OCI-LY3 (cell line): ENCODE results near the gene ANKRD11.
"Not testable (repeated sequence)": the region's sequence is repeated elsewhere in the genome, so short reads cannot be mapped to it uniquely, and the experiment has no call there.

ENCODE experiments used
- H2AFZ ChIP-seq: fragments of 200-600, 300-600 bp; shearing (Covaris generic); 2 replicates; pipeline ENCODE4 v1.6.0; 2014; ENCODE audit warnings: antibody characterized with exemption, low read depth, low read length
- H3K27ac ChIP-seq: fragments of 200-600, 300-600 bp; sonication (generic); 2 replicates; pipeline ENCODE4 v1.5.1; 2014; ENCODE audit warnings: mild to moderate bottlenecking, low read length, moderate library complexity, mixed read lengths
- H3K27me3 ChIP-seq: fragments of 200-600, 300-600 bp; sonication (generic); 2 replicates; pipeline ENCODE4 v1.6.1; 2014; ENCODE audit warnings: low read depth, low read length, mixed read lengths
- H3K36me3 ChIP-seq: fragments of 200-600, 300-600 bp; sonication (generic); replicated peaks from 2 replicates; pipeline ENCODE3; 2014; ENCODE audit warnings: low read depth, low read length, mixed read lengths
- H3K4me1 ChIP-seq: fragments of 300-600, 200-600 bp; sonication (generic); 2 replicates; pipeline ENCODE4 v1.6.1; 2014; ENCODE audit warnings: low read length, mixed read lengths
- H3K4me2 ChIP-seq: fragments of 200-600, 300-600 bp; sonication (generic); 2 replicates; pipeline ENCODE4 v1.6.1; 2014; ENCODE audit warnings: low read length, mixed read lengths
- H3K4me3 ChIP-seq: fragments of 300-600, 200-600 bp; sonication (generic); 2 replicates; pipeline ENCODE4 v1.5.1; 2014; ENCODE audit warnings: antibody characterized with exemption, mild to moderate bottlenecking, low read length, moderate library complexity
- H3K79me2 ChIP-seq: fragments of 300-600, 200-600 bp; shearing (Covaris generic); 2 replicates; pipeline ENCODE4 v1.6.1; 2014; ENCODE audit warnings: mild to moderate bottlenecking, low read length, mixed read lengths
- H3K9ac ChIP-seq: fragments of 300-600, 200-600 bp; shearing (Covaris generic); 2 replicates; pipeline ENCODE4 v1.6.0; 2014; ENCODE audit warnings: mild to moderate bottlenecking, low read length, moderate library complexity
- H3K9me3 ChIP-seq: fragments of 200-600, 300-600 bp; shearing (Covaris generic); 2 replicates; pipeline ENCODE4 v1.6.1; 2014; ENCODE audit warnings: low read length, mixed read lengths; ENCODE audit not compliant: insufficient read depth
- H4K20me1 ChIP-seq: fragments of 200-600, 300-600 bp; sonication (generic); 2 replicates; pipeline ENCODE4 v1.6.1; 2016; ENCODE audit warnings: low read length, mixed read lengths; ENCODE audit not compliant: insufficient read depth
- CTCF ChIP-seq: fragments of 200-600, 300-600 bp; sonication (generic); IDR thresholded peaks from 2 replicates; pipeline ENCODE4 v1.5.1; 2014; ENCODE audit warnings: antibody characterized with exemption, low read length, low read depth
- EZH2phosphoT487 ChIP-seq: fragments of 200-600 bp; shearing (Covaris generic); IDR thresholded peaks from 2 replicates; pipeline ENCODE4 v1.6.1; 2018; ENCODE audit warnings: antibody characterized with exemption, mixed run types, low read depth

ANKRD11 gene

GRCh38 chr16:89244754-89245153 is 245.6 kb downstream of the ANKRD11 start:
- Histone ChIP-seq H4K20me1 (no peaks in the 10 kb centered on the region), H3K79me2 (peaks cover 7% of the 10 kb centered on the region), H3K27me3 (no peaks in the 10 kb centered on the region), H3K4me3 (no peak overlapping the region), H2AFZ (no peak overlapping the region), H3K9me3 (no peaks in the 10 kb centered on the region), H3K27ac (no peak overlapping the region), H3K4me2 (no peak overlapping the region), H3K4me1 (no peaks in the 10 kb centered on the region), H3K36me3 (no peaks in the 10 kb centered on the region), H3K9ac (no peak overlapping the region)
- TF ChIP-seq EZH2phosphoT487 (no peak), CTCF (no peak)

GRCh38 chr16:89244264-89244663 is 246.1 kb downstream of the ANKRD11 start:
- not testable (repeated sequence) for H3K36me3 ChIP-seq, H4K20me1 ChIP-seq, H3K27me3 ChIP-seq, H3K4me1 ChIP-seq, H3K79me2 ChIP-seq, H3K4me3 ChIP-seq, H2AFZ ChIP-seq, H3K4me2 ChIP-seq, H3K9ac ChIP-seq, H3K9me3 ChIP-seq, H3K27ac ChIP-seq

GRCh38 chr16:89243664-89244063 is 246.7 kb downstream of the ANKRD11 start:
- H3K9ac ChIP-seq: no peak overlapping the region
- peaks cover 7% of the 10 kb centered on the region for H3K79me2 ChIP-seq
- no peak overlapping the region for H3K4me3 ChIP-seq
- H2AFZ ChIP-seq: no peak overlapping the region
- H4K20me1 ChIP-seq: no peaks in the 10 kb centered on the region
- no peak overlapping the region for H3K27ac ChIP-seq
- no peak overlapping the region for H3K4me2 ChIP-seq
- no peaks in the 10 kb centered on the region for H3K4me1 ChIP-seq
- no peaks in the 10 kb centered on the region for H3K9me3 ChIP-seq
- TF ChIP-seq CTCF: no peak
- no peak for TF ChIP-seq EZH2phosphoT487
- no peaks in the 10 kb centered on the region for H3K27me3 ChIP-seq
- H3K36me3 ChIP-seq: no peaks in the 10 kb centered on the region

- Histone ChIP-seq H3K27ac (no peak overlapping the region), H4K20me1 (no peaks in the 10 kb centered on the region), H3K27me3 (no peaks in the 10 kb centered on the region), H2AFZ (no peak overlapping the region), H3K9ac (no peak overlapping the region), H3K9me3 (no peaks in the 10 kb centered on the region), H3K4me1 (no peaks in the 10 kb centered on the region), H3K79me2 (peaks cover 7% of the 10 kb centered on the region), H3K36me3 (no peaks in the 10 kb centered on the region), H3K4me2 (no peak overlapping the region), H3K4me3 (no peak overlapping the region)
- TF ChIP-seq EZH2phosphoT487: no peak
- no peak for TF ChIP-seq CTCF
Observed at GRCh38 chr16:89242795-89243200, 247.6 kb downstream of the ANKRD11 start.
